Endothelial cell of hepatic sinusoid (primary cell): ENCODE results near the gene TAF8.

Experiments
- in situ Hi-C: cut with HindIII; loops from 2 replicates; pipeline ENCODE4 v1.10.0; 2017; ENCODE audit warnings: low sequenced_read_pairs

Gene TAF8

GRCh38 chr6:42118162-42119001 lies 68.1 kb downstream of the TAF8 start:
- in situ Hi-C loops, result no loop called here

- in situ Hi-C loops, result no loop called here
Measured at GRCh38 chr6:42120895-42121865, 70.9 kb downstream of the TAF8 start.

GRCh38 chr6:42123379-42124103 lies 73.2 kb downstream of the TAF8 start:
- in situ Hi-C loops, result no loop called here

GRCh38 chr6:42124223-42124836 lies 74.0 kb downstream of the TAF8 start:
- in situ Hi-C loops, result no loop called here

- in situ Hi-C loops, result no loop called here
Measured at GRCh38 chr6:42125231-42125630, 74.9 kb downstream of the TAF8 start.

GRCh38 chr6:42125663-42126062 lies 75.3 kb downstream of the TAF8 start:
- in situ Hi-C loops, result no loop called here

- in situ Hi-C loops, result no loop called here
Measured at GRCh38 chr6:42128460-42129359, 78.4 kb downstream of the TAF8 start.

GRCh38 chr6:42129360-42129676 lies 79.0 kb downstream of the TAF8 start:
- in situ Hi-C loops, result no loop called here

GRCh38 chr6:42131531-42131930 lies 81.2 kb downstream of the TAF8 start:
- in situ Hi-C loops, result no loop called here

GRCh38 chr6:42133926-42134325 lies 83.6 kb downstream of the TAF8 start:
- in situ Hi-C loops, result no loop called here

GRCh38 chr6:42135161-42135560 lies 84.8 kb downstream of the TAF8 start:
- in situ Hi-C loops, result loop anchor here (5.0 kb wide), 1 partner anchor 37 kb away; the partner anchor contains the start of gene GUCA1A

GRCh38 chr6:42135722-42136121 lies 85.4 kb downstream of the TAF8 start:
- in situ Hi-C loops, result loop anchor here (5.0 kb wide), 1 partner anchor 37 kb away; the partner anchor contains the start of gene GUCA1A

- in situ Hi-C loops, result loop anchor here (5.0 kb wide), 1 partner anchor 36 kb away; the partner anchor contains the start of gene GUCA1A
Measured at GRCh38 chr6:42136508-42137193, 86.3 kb downstream of the TAF8 start.
